Right lobe of liver (tissue), 6 donors: ENCODE results near the gene PROM2. TPM values are rescaled to one million over a fixed set of nuclear protein-coding genes. Genes with fewer than 3 reads are reported as not detected.
A peak's percentile ranks its signal among the peaks of the same experiment; 100 is the strongest.

Experiments
- ATAC-seq, 4 donors: fragments of 200-7000 bp; cut with Tn5 transposase; one replicate each; pipeline ENCODE4 v1.9.1; 2020; ENCODE audit warnings: mild to moderate bottlenecking in 4 of 4, moderate library complexity in 4 of 4
- DNase-seq, 3 donors: peaks; one replicate each; pipeline ENCODE4 v3.0.0-alpha.2; 2020
- H3K27ac ChIP-seq, 3 donors: fragments of 200-600 bp; one replicate each; pipeline ENCODE4 v1.8.0; 2022
- H3K27me3 ChIP-seq, 2 donors: fragments of 200-600 bp; one replicate each; pipeline ENCODE4 v1.8.0; 2022
- H3K36me3 ChIP-seq, 4 donors: fragments of 200-600 bp; sonication (generic) in 1 of 4; one replicate each; pipeline versions ENCODE4 v1.5.1 to v1.8.0; 2017 to 2022; ENCODE audit warnings: control low read depth in 1 of 4
- H3K4me1 ChIP-seq, 4 donors: fragments of 200-600 bp; sonication (generic) in 1 of 4; one replicate each; pipeline versions ENCODE4 v1.5.1 to v1.8.0; 2017 to 2022; ENCODE audit warnings: control low read depth in 1 of 4
- H3K4me3 ChIP-seq, 3 donors: fragments of 200-600 bp; one replicate each; pipeline ENCODE4 v1.8.0; 2022
- H3K9me3 ChIP-seq, 4 donors: fragments of 200-600 bp; sonication (generic) in 1 of 4; one replicate each; pipeline versions ENCODE4 v1.5.1 to v1.8.0; 2017 to 2022; ENCODE audit warnings: control low read depth in 1 of 4
- POLR2A ChIP-seq: fragments of 450-650 bp; IDR thresholded peaks from one replicate; pipeline ENCODE4 v1.6.1; 2017; ENCODE audit warnings: antibody characterized with exemption, mild to moderate bottlenecking
- WGBS: methylation state at CpG from one replicate; pipeline ENCODE4 v1.1.6; 2018; ENCODE audit warnings: low coverage, low lambda C conversion rate; ENCODE audit not compliant: insufficient coverage; ENCODE audit errors: missing lambda C conversion rate; 5-methylcytosine and 5-hydroxymethylcytosine counted together
- intact Hi-C, 2 donors: fragments of 100-400 bp; cut with DNase I; formaldehyde crosslinking; loops; one replicate each; pipeline versions ENCODE4 v1.11.2 to v1.14.1; 2022
- total RNA-seq, 6 experiments: library from RNA; depleted of rRNA in 2 of 6; stranded (reverse); fragments of >200 nt in 2 of 6; fragmentation: NEBNext Ultra II Directional in 3 of 6; extraction: Animal tissue kit (Norgen Biotek cat#: 25700) in 3 of 6; gene quantifications; one replicate each; pipeline versions ENCODE4 v1.1.0 to v1.2.4, GENCODE V29; 2016 to 2023
- TF ChIP-seq, protein P1 (sequence below), 4 donors: fragments of 200-600 bp in 3 of 4; fragments of 450-650 bp in 1 of 4; IDR thresholded peaks; one replicate each; pipeline versions ENCODE4 v1.5.1 to v1.8.0; 2016 to 2022; ENCODE audit warnings: antibody characterized with exemption in 4 of 4, mild to moderate bottlenecking in 2 of 4
- donor health status: DM: no; HTN: yes; CAD: no.
- donor health status: DM: no; HTN: no; CAD: no.
- donor health status: DM: no; HTN: no; CAD: no.
- donor health status: DM: no; HTN: yes; CAD: no.
- donor health status: DM: no; HTN: yes; CAD: no.

PROM2 gene
- total RNA-seq, 6 experiments from 2014 or later, result 0.06 to 0.64 (median 0.43) TPM

GRCh38 chr2:95258271-95258670 lies 16.0 kb upstream of the PROM2 start:
- no peaks in the 10 kb centered on the region for H3K36me3 ChIP-seq
- intact Hi-C loops, result no loop called here
- 63% methylated on average over 2 of the region's 2 CpGs for WGBS
- ATAC-seq (no peak), DNase-seq (no peak)
- no peak overlapping the region for H3K4me3 ChIP-seq
- no peak overlapping the region for H3K27ac ChIP-seq
- H3K4me1 ChIP-seq, result no peaks in the 10 kb centered on the region
- H3K27me3 ChIP-seq, result no peaks in the 10 kb centered on the region
- TF ChIP-seq, protein P1, sequence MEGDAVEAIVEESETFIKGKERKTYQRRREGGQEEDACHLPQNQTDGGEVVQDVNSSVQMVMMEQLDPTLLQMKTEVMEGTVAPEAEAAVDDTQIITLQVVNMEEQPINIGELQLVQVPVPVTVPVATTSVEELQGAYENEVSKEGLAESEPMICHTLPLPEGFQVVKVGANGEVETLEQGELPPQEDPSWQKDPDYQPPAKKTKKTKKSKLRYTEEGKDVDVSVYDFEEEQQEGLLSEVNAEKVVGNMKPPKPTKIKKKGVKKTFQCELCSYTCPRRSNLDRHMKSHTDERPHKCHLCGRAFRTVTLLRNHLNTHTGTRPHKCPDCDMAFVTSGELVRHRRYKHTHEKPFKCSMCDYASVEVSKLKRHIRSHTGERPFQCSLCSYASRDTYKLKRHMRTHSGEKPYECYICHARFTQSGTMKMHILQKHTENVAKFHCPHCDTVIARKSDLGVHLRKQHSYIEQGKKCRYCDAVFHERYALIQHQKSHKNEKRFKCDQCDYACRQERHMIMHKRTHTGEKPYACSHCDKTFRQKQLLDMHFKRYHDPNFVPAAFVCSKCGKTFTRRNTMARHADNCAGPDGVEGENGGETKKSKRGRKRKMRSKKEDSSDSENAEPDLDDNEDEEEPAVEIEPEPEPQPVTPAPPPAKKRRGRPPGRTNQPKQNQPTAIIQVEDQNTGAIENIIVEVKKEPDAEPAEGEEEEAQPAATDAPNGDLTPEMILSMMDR (IDR thresholded peaks at IDR 0.05), result no peak
- no peak for TF ChIP-seq POLR2A
- H3K9me3 ChIP-seq, result no peaks in the 10 kb centered on the region

- Histone ChIP-seq H3K9me3 (no peaks in the 10 kb centered on the region), H3K4me3 (no peak overlapping the region), H3K4me1 (no peaks in the 10 kb centered on the region), H3K27ac (no peak overlapping the region), H3K27me3 (no peaks in the 10 kb centered on the region), H3K36me3 (no peaks in the 10 kb centered on the region)
- TF ChIP-seq, protein P1 (IDR thresholded peaks at IDR 0.05), result no peak
- no peak for TF ChIP-seq POLR2A
- DNase-seq, result no peak
- intact Hi-C loops, result no loop called here
- peak; percentile 54 to 68 (median 64) for ATAC-seq
- WGBS, result 68% methylated on average over 4 of the region's 8 CpGs
Measured at GRCh38 chr2:95260028-95261023, 13.9 kb upstream of the PROM2 start.

- no peak overlapping the region for H3K27ac ChIP-seq
- no peak overlapping the region for H3K4me3 ChIP-seq
- TF ChIP-seq POLR2A, result no peak
- TF ChIP-seq, protein P1 (IDR thresholded peaks at IDR 0.05), result no peak
- DNase-seq (no peak), ATAC-seq (peak in 1 of 4 donors; percentile 19)
- H3K4me1 ChIP-seq, result no peaks in the 10 kb centered on the region
- WGBS, result 59% methylated on average over 6 of the region's 6 CpGs
- no peaks in the 10 kb centered on the region for H3K36me3 ChIP-seq
- H3K27me3 ChIP-seq, result no peaks in the 10 kb centered on the region
- no peaks in the 10 kb centered on the region for H3K9me3 ChIP-seq
- intact Hi-C loops, result no loop called here
Measured at GRCh38 chr2:95261602-95262001, 12.6 kb upstream of the PROM2 start.

DNA sequence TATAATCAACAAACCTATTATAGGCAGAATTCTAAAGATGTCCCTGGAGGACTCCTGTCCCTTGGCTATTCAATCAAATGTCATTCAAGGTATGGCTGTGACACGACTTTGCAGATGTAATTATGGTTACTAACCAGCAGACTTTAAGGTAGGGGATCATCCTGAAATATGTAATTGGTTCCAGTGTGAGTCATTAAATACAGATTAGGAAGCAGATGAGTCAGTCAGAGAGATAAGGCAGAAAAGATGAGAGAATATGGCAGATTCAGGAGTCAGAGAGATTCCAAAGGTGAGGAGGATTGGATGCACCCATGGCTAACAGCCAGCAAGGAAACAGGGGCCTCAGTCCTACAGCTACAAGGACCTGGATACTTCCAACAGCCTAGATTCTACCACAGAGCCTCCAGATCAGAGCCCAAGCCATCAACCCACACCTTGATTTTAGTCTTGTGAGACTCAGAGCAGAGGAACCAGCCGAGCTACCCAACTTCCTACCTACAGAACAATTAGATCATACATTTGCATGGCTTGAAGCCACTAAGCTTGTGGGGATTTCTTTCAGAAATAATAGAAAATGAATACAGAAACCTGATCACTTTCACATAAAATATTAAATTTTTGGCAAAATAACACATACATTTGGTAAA lies 11.2 kb upstream of the PROM2 start:
- TF ChIP-seq, protein P1 (IDR thresholded peaks at IDR 0.05), result no peak
- TF ChIP-seq POLR2A, result no peak
- Histone ChIP-seq H3K27ac (no peak overlapping the region), H3K36me3 (no peaks in the 10 kb centered on the region), H3K4me1 (peaks cover 0 to 5% (median 0%) of the 10 kb centered on the region in 4 donors), H3K4me3 (no peak overlapping the region), H3K9me3 (no peaks in the 10 kb centered on the region), H3K27me3 (no peaks in the 10 kb centered on the region)
- ATAC-seq (no peak), DNase-seq (no peak)
- intact Hi-C loops, result no loop called here
- 34% methylated on average over 2 of the region's 2 CpGs for WGBS
